H9 (cell line): Measurements from ENCODE around the gene PHTF1. TPM values are rescaled to one million over a fixed set of nuclear protein-coding genes. Genes with fewer than 3 reads are reported as not detected.

ENCODE experiments used
- DNase-seq: peaks from one replicate; pipeline ENCODE4 v3.0.0-alpha.2; 2017
- H2AFZ ChIP-seq: one replicate; pipeline ENCODE4 v1.6.1; 2013; ENCODE audit warnings: mild to moderate bottlenecking, low read length, control low read depth, moderate library complexity
- H2AK5ac ChIP-seq: 2 replicates; pipeline ENCODE4 v1.6.1; 2013; ENCODE audit warnings: low read length, control low read depth, mixed read lengths; ENCODE audit not compliant: insufficient read length
- H2BK120ac ChIP-seq: one replicate; pipeline ENCODE4 v1.6.1; 2013; ENCODE audit warnings: low read depth, mild to moderate bottlenecking, low read length, control low read depth, inconsistent platforms; ENCODE audit not compliant: poor library complexity, severe bottlenecking
- H2BK12ac ChIP-seq: 2 replicates; pipeline ENCODE4 v1.6.1; 2013; ENCODE audit warnings: low read length, control low read depth, mixed read lengths, low read depth; ENCODE audit not compliant: insufficient read length
- H2BK15ac ChIP-seq: 2 replicates; pipeline ENCODE4 v1.6.1; 2013; ENCODE audit warnings: low read depth, low read length, control low read depth
- H2BK20ac ChIP-seq: one replicate; pipeline ENCODE4 v1.6.1; 2013; ENCODE audit warnings: low read depth, mild to moderate bottlenecking, low read length, control low read depth, inconsistent platforms; ENCODE audit not compliant: poor library complexity, severe bottlenecking
- H2BK5ac ChIP-seq: 2 replicates; pipeline ENCODE4 v1.6.1; 2013; ENCODE audit warnings: low read length, control low read depth, mixed read lengths; ENCODE audit not compliant: insufficient read length
- H3K14ac ChIP-seq: 2 replicates; pipeline ENCODE4 v1.6.1; 2013; ENCODE audit warnings: low read length, control low read depth; ENCODE audit not compliant: insufficient read depth
- H3K18ac ChIP-seq: 2 replicates; pipeline ENCODE4 v1.6.1; 2013; ENCODE audit warnings: low read depth, mild to moderate bottlenecking, mixed read lengths, low read length, control low read depth; ENCODE audit not compliant: insufficient read length
- H3K23ac ChIP-seq: 2 replicates; pipeline ENCODE4 v1.6.1; 2013; ENCODE audit warnings: low read length, control low read depth, mixed read lengths, low read depth; ENCODE audit not compliant: insufficient read length
- H3K23me2 ChIP-seq: 2 replicates; pipeline ENCODE4 v1.6.1; 2013; ENCODE audit warnings: low read depth, mild to moderate bottlenecking, mixed read lengths, low read length, control low read depth; ENCODE audit not compliant: insufficient read length, poor library complexity, severe bottlenecking
- H3K27ac ChIP-seq: 2 replicates; pipeline ENCODE4 v1.5.1; 2013; ENCODE audit warnings: low read length, control low read depth, mixed read lengths, low read depth; ENCODE audit not compliant: insufficient read length
- H3K27me3 ChIP-seq: 2 replicates; pipeline ENCODE4 v1.6.1; 2013; ENCODE audit warnings: low read length, control low read depth, inconsistent platforms; ENCODE audit not compliant: insufficient read depth
- H3K4ac ChIP-seq: 2 replicates; pipeline ENCODE4 v1.6.1; 2013; ENCODE audit warnings: low read depth, mild to moderate bottlenecking, control low read depth, inconsistent platforms, low read length, moderate library complexity
- H3K4me1 ChIP-seq: 2 replicates; pipeline ENCODE4 v1.6.1; 2013; ENCODE audit warnings: low read length, control low read depth, inconsistent platforms; ENCODE audit not compliant: insufficient read depth
- H3K4me2 ChIP-seq: 2 replicates; pipeline ENCODE4 v1.6.1; 2013; ENCODE audit warnings: low read length, control low read depth, mixed read lengths; ENCODE audit not compliant: insufficient read length, insufficient read depth
- H3K56ac ChIP-seq: 2 replicates; pipeline ENCODE4 v1.6.1; 2013; ENCODE audit warnings: low read depth, mild to moderate bottlenecking, mixed read lengths, low read length, control low read depth; ENCODE audit not compliant: insufficient read length
- H3K79me1 ChIP-seq: 2 replicates; pipeline ENCODE4 v1.6.1; 2013; ENCODE audit warnings: low read depth, mild to moderate bottlenecking, moderate library complexity, low read length, control low read depth, inconsistent platforms; ENCODE audit not compliant: insufficient read depth, poor library complexity, severe bottlenecking
- H3K79me2 ChIP-seq: 2 replicates; pipeline ENCODE4 v1.6.1; 2013; ENCODE audit warnings: low read length, control low read depth, inconsistent platforms; ENCODE audit not compliant: insufficient read depth
- H3K9ac ChIP-seq: 2 replicates; pipeline ENCODE4 v1.6.1; 2013; ENCODE audit warnings: low read length, control low read depth, mixed read lengths; ENCODE audit not compliant: insufficient read length; ENCODE audit errors: extremely low read depth
- H3K9me3 ChIP-seq: one replicate; pipeline ENCODE4 v1.6.1; 2013; ENCODE audit warnings: low read depth, low read length, inconsistent platforms; ENCODE audit not compliant: control insufficient read depth
- H3T11ph ChIP-seq: one replicate; pipeline ENCODE4 v1.6.1; 2013; ENCODE audit warnings: mild to moderate bottlenecking, low read length, control low read depth, inconsistent platforms
- H4K20me1 ChIP-seq: one replicate; pipeline ENCODE4 v1.6.1; 2013; ENCODE audit not compliant: control insufficient read depth, insufficient read length, insufficient read depth
- H4K5ac ChIP-seq: 2 replicates; pipeline ENCODE4 v1.6.1; 2013; ENCODE audit warnings: low read depth, mild to moderate bottlenecking, mixed read lengths, low read length, control low read depth; ENCODE audit not compliant: insufficient read length
- H4K8ac ChIP-seq: replicated peaks from 2 replicates; pipeline ENCODE4 v1.6.1; 2013; ENCODE audit warnings: low read length, control low read depth, mixed read lengths, low read depth; ENCODE audit not compliant: insufficient read length
- H4K91ac ChIP-seq: 2 replicates; pipeline ENCODE4 v1.6.1; 2013; ENCODE audit warnings: low read depth, mild to moderate bottlenecking, moderate library complexity, mixed read lengths, low read length, control low read depth; ENCODE audit not compliant: insufficient read length
- H3K27ac Mint-ChIP-seq, 3 experiments: 2 replicates in 2 of 3; 3 replicates in 1 of 3; pipeline ENCODE4 v1.8.0; 2020 to 2021; ENCODE audit warnings: mixed read lengths in 3 of 3, mild to moderate bottlenecking in 1 of 3, moderate library complexity in 1 of 3
- H3K27me3 Mint-ChIP-seq: 2 replicates; pipeline ENCODE4 v1.8.0; 2021; ENCODE audit warnings: low read depth, mild to moderate bottlenecking, moderate library complexity, mixed read lengths
- H3K36me3 Mint-ChIP-seq, 3 experiments: 2 replicates in 2 of 3; 3 replicates in 1 of 3; pipeline ENCODE4 v1.8.0; 2020 to 2021; ENCODE audit warnings: low read depth in 3 of 3, mixed read lengths in 3 of 3; ENCODE audit not compliant: insufficient read depth in 1 of 3
- H3K4me1 Mint-ChIP-seq, 2 experiments: 2 replicates each; pipeline ENCODE4 v1.8.0; 2020; ENCODE audit warnings: mixed read lengths in 2 of 2
- H3K4me3 Mint-ChIP-seq, 2 experiments: 2 replicates in 1 of 2; 3 replicates in 1 of 2; pipeline ENCODE4 v1.8.0; 2020 to 2021; ENCODE audit warnings: mild to moderate bottlenecking in 2 of 2, mixed read lengths in 2 of 2, moderate library complexity in 1 of 2
- H3K9me3 Mint-ChIP-seq, 2 experiments: 2 replicates in 1 of 2; 3 replicates in 1 of 2; pipeline ENCODE4 v1.8.0; 2020; ENCODE audit warnings: mild to moderate bottlenecking in 2 of 2, mixed read lengths in 2 of 2, moderate library complexity in 1 of 2
- total RNA-seq: library from RNA; stranded (reverse); gene quantifications from 2 replicates; pipeline ENCODE4 v1.2.1, GENCODE V29; 2021
- TF ChIP-seq, protein P1 (sequence below): fragments of 200-600 bp; sonication (generic); conservative IDR thresholded peaks from 3 replicates; pipeline ENCODE4 v1.8.0; 2021; ENCODE audit warnings: antibody characterized with exemption, mild to moderate bottlenecking

The PHTF1 gene
- total RNA-seq, 1 experiment from 2014 or later: 28.4 TPM

DNA sequence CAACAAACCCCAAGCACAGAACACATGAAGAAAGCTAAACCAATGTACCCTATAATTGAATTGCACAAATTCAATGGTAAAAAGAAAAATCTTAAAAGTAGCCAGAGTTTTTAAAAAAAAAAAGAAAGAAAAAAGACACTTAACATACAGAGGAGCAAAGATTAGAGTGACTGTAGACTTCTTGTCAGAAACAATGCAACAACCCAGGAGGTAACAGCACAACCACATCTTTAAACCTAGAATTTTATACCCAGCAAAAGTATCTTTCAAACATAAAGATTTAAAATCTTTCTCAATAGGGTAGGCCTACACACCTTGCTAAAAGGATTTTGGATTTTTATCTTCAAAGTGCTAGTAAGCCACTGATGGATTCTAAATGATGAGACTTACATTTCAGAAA, 64.4 kb downstream of the PHTF1 start:
- Histone ChIP-seq H3K79me1 (no peaks in the 10 kb centered on the region), H2AK5ac (no peak overlapping the region), H2BK15ac (no peak overlapping the region), H3K23ac (no peak overlapping the region), H2BK120ac (no peak overlapping the region), H3K14ac (no peak overlapping the region), H3K9me3 (no peaks in the 10 kb centered on the region), H3K4me2 (no peak overlapping the region), H2BK12ac (no peak overlapping the region), H3K4ac (no peak overlapping the region), H3K4me1 (no peaks in the 10 kb centered on the region), H4K8ac (no peak overlapping the region), H3K27ac (no peak overlapping the region), H3K27me3 (no peaks in the 10 kb centered on the region), H3K18ac (no peak overlapping the region), H2AFZ (no peak overlapping the region), H4K20me1 (no peaks in the 10 kb centered on the region), H4K91ac (no peak overlapping the region), H2BK5ac (no peak overlapping the region), H3T11ph (no peak overlapping the region), H3K9ac (no peak overlapping the region), H3K56ac (no peak overlapping the region), H3K23me2 (no peaks in the 10 kb centered on the region), H2BK20ac (no peak overlapping the region), H4K5ac (no peak overlapping the region), H3K79me2 (no peaks in the 10 kb centered on the region)
- no peaks in the 10 kb centered on the region for H3K27me3 Mint-ChIP-seq
- H3K36me3 Mint-ChIP-seq: peaks cover 51 to 77% (median 66%) of the 10 kb centered on the region in 3 experiments
- DNase-seq: no peak
- TF ChIP-seq, protein P1, sequence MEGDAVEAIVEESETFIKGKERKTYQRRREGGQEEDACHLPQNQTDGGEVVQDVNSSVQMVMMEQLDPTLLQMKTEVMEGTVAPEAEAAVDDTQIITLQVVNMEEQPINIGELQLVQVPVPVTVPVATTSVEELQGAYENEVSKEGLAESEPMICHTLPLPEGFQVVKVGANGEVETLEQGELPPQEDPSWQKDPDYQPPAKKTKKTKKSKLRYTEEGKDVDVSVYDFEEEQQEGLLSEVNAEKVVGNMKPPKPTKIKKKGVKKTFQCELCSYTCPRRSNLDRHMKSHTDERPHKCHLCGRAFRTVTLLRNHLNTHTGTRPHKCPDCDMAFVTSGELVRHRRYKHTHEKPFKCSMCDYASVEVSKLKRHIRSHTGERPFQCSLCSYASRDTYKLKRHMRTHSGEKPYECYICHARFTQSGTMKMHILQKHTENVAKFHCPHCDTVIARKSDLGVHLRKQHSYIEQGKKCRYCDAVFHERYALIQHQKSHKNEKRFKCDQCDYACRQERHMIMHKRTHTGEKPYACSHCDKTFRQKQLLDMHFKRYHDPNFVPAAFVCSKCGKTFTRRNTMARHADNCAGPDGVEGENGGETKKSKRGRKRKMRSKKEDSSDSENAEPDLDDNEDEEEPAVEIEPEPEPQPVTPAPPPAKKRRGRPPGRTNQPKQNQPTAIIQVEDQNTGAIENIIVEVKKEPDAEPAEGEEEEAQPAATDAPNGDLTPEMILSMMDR: no peak
- H3K4me3 Mint-ChIP-seq: no peak overlapping the region
- no peak overlapping the region for H3K27ac Mint-ChIP-seq
- H3K4me1 Mint-ChIP-seq: no peaks in the 10 kb centered on the region
- peaks cover 12 to 13% of the 10 kb centered on the region in 2 experiments for H3K9me3 Mint-ChIP-seq
